Fibroblast of the aortic adventitia (primary cell): ENCODE results near the gene EXTL2. TPM values are rescaled to one million over a fixed set of nuclear protein-coding genes. Genes with fewer than 3 reads are reported as not detected.
"Not testable (repeated sequence)": the region's sequence is repeated elsewhere in the genome, so short reads cannot be mapped to it uniquely, and the experiment has no call there.

Source experiments
- DNase-seq: peaks from one replicate; pipeline ENCODE4 v3.0.0-alpha.2; 2010; ENCODE audit warnings: low read depth
- H3K4me3 ChIP-seq: 2 replicates; pipeline ENCODE4 v1.5.1; 2011; ENCODE audit warnings: low read depth, mild to moderate bottlenecking, control low read depth, low read length, moderate library complexity
- CTCF ChIP-seq: IDR thresholded peaks from 2 replicates; pipeline ENCODE4 v1.5.1; 2011; ENCODE audit warnings: mild to moderate bottlenecking, low read length, control low read depth, inconsistent platforms; ENCODE audit not compliant: insufficient read depth
- total RNA-seq: library from RNA; depleted of rRNA; stranded (reverse); fragments of >200 nt; gene quantifications from 2 replicates; pipeline ENCODE4 v1.2.3, GENCODE V29; 2012; ENCODE audit warnings: low replicate concordance

EXTL2 gene
- 12.2 and 34.1 TPM in 2 replicates for total RNA-seq

GRCh38 chr1:100894603-100895539 is at the start of gene EXTL2:
EXTL2 (minus strand) TSS chr1:100894842; CDS start chr1:100888757, 6,085 bp downstream.
- peak; percentile 71 for DNase-seq
- TF ChIP-seq CTCF = no peak
- H3K4me3 ChIP-seq = peak within 1 kb of the TSS; percentile 94

GRCh38 chr1:100943533-100943932 is 48.9 kb upstream of the EXTL2 start:
- no peak for TF ChIP-seq CTCF
- no peak for DNase-seq
- no peak overlapping the region for H3K4me3 ChIP-seq

- no peak for DNase-seq
- H3K4me3 ChIP-seq = no peak overlapping the region
- TF ChIP-seq CTCF = no peak
Observed at GRCh38 chr1:100942304-100943046, 47.8 kb upstream of the EXTL2 start.

GRCh38 chr1:100941580-100942216 is 47.1 kb upstream of the EXTL2 start:
- DNase-seq = no peak
- no peak for TF ChIP-seq CTCF
- no peak overlapping the region for H3K4me3 ChIP-seq

- DNase-seq = no peak
- no peak for TF ChIP-seq CTCF
- H3K4me3 ChIP-seq = no peak overlapping the region
Observed at GRCh38 chr1:100941098-100941527, 46.5 kb upstream of the EXTL2 start.

- DNase-seq = no peak
- no peak for TF ChIP-seq CTCF
- H3K4me3 ChIP-seq = no peak overlapping the region
Observed at GRCh38 chr1:100936194-100936967, 41.7 kb upstream of the EXTL2 start.

- DNase-seq, H3K4me3 ChIP-seq: not testable (repeated sequence)
Observed at GRCh38 chr1:100933555-100933954, 38.9 kb upstream of the EXTL2 start.
